K562 (cell line): ENCODE measurements around the gene MROH8. TPM values are rescaled to one million over a fixed set of nuclear protein-coding genes. Genes with fewer than 3 reads are reported as not detected.

Experiments
- ATAC-seq: fragments of 200-7000 bp; cut with Tn5 transposase; 3 replicates; pipeline ENCODE4 v1.9.1; 2020; ENCODE audit warnings: moderate library complexity
- BruUV-seq: library from RNA; stranded (reverse); fragments of 400-500 nt; replicated peaks from 2 replicates; lab custom pipeline; 2021; lab: Mats Ljungman, UMichigan
- CTCF ChIA-PET: fragments of 300-600 bp; formaldehyde crosslinking; extraction: SDS; loops from one replicate; lab custom pipeline; 2021; ENCODE audit warnings: low intra/inter-chr PET ratio; lab: Yijun Ruan, JAX
- POLR2A ChIA-PET: fragments of 300-600, 350-650 bp; sonication (Branson Sonifier 250); formaldehyde crosslinking; extraction: SDS; loops from one replicate; lab custom pipeline; 2021; ENCODE audit warnings: antibody characterized with exemption, inconsistent platforms; lab: Yijun Ruan, JAX
- DNase-seq, 4 experiments: peaks; one replicate each; pipeline versions ENCODE4 v3.0.0 to v3.0.0-alpha.2; 2011 to 2018; ENCODE audit warnings: low spot score in 3 of 4, mixed read lengths in 3 of 4; ENCODE audit errors: extremely low read depth in 1 of 4
- FAIRE-seq: peaks from 2 replicates; lab custom pipeline; 2011; peaks lifted over from hg19 to GRCh38; lab: Jason Lieb, UNC
- H2AFZ ChIP-seq: 2 replicates; pipeline ENCODE4 v1.6.0; 2011; ENCODE audit warnings: low read depth, low read length, control low read depth, inconsistent platforms
- H3K27ac ChIP-seq: fragments of 200-600 bp; 3 replicates; pipeline ENCODE4 v1.8.0; 2011; ENCODE audit warnings: low read depth, mild to moderate bottlenecking, control low read depth, inconsistent platforms, low read length, moderate library complexity, mixed read lengths; ENCODE audit errors: extremely low read depth
- H3K27me3 ChIP-seq, 2 experiments: fragments of 300-600 bp in 1 of 2; 2 replicates in 1 of 2; 3 replicates in 1 of 2; pipeline versions ENCODE4 v1.6.0 to v1.8.0; 2011; ENCODE audit warnings: inconsistent platforms in 2 of 2, low read length in 2 of 2, mild to moderate bottlenecking in 1 of 2, mixed read lengths in 1 of 2, moderate library complexity in 1 of 2; ENCODE audit not compliant: control insufficient read depth in 2 of 2, insufficient read depth in 2 of 2
- H3K36me3 ChIP-seq: fragments of 300-600 bp; 3 replicates; pipeline ENCODE4 v1.8.0; 2011; ENCODE audit warnings: mild to moderate bottlenecking, low read length, inconsistent platforms; ENCODE audit not compliant: control insufficient read depth, insufficient read depth
- H3K4me1 ChIP-seq, 2 experiments: fragments of 200-600 bp in 1 of 2; replicated peaks in 1 of 2; 2 replicates in 1 of 2; 3 replicates in 1 of 2; pipeline versions ENCODE4 v1.5.1 to v1.8.0; 2011; ENCODE audit warnings: inconsistent platforms in 2 of 2, low read length in 2 of 2, mild to moderate bottlenecking in 1 of 2, mixed read lengths in 1 of 2, moderate library complexity in 1 of 2; ENCODE audit not compliant: control insufficient read depth in 2 of 2, insufficient read depth in 2 of 2
- H3K4me2 ChIP-seq: 2 replicates; pipeline ENCODE4 v1.6.1; 2011; ENCODE audit warnings: low read length, control low read depth, inconsistent platforms, mixed read lengths; ENCODE audit not compliant: insufficient read depth
- H3K4me3 ChIP-seq: fragments of 200-600 bp; sonication (generic), shearing (Covaris generic); 2 replicates; pipeline ENCODE4 v1.5.1; 2016; ENCODE audit warnings: control low read depth, inconsistent platforms
- H3K79me2 ChIP-seq: fragments of 200-600 bp; 3 replicates; pipeline ENCODE4 v1.8.0; 2011; ENCODE audit warnings: low read length, inconsistent platforms; ENCODE audit not compliant: control insufficient read depth, insufficient read depth
- H3K9ac ChIP-seq, 2 experiments: 2 replicates each; pipeline versions ENCODE4 v1.6.0 to v1.6.1; 2011; ENCODE audit warnings: low read depth in 2 of 2, low read length in 2 of 2, control low read depth in 1 of 2, inconsistent platforms in 1 of 2, mild to moderate bottlenecking in 1 of 2, mixed read lengths in 1 of 2; ENCODE audit not compliant: insufficient read depth in 1 of 2
- H3K9me1 ChIP-seq: one replicate; pipeline ENCODE4 v1.6.0; 2011; ENCODE audit warnings: inconsistent platforms, mild to moderate bottlenecking, low read length, moderate library complexity; ENCODE audit not compliant: control insufficient read depth, insufficient read depth
- H3K9me3 ChIP-seq: replicated peaks from 2 replicates; pipeline ENCODE4 v1.5.1; 2011; ENCODE audit warnings: low read depth, low read length, inconsistent platforms; ENCODE audit not compliant: control insufficient read depth, insufficient read depth
- H4K20me1 ChIP-seq: replicated peaks from 2 replicates; pipeline ENCODE4 v1.6.1; 2011; ENCODE audit warnings: low read length, inconsistent platforms, mixed read lengths; ENCODE audit not compliant: control insufficient read depth, insufficient read depth
- ARNT ChIP-seq, 2 experiments: fragments of 450-650 bp; IDR thresholded peaks; 2 replicates each; pipeline ENCODE4 v1.6.1; 2016; ENCODE audit warnings: mild to moderate bottlenecking in 1 of 2
- C11orf30 ChIP-seq: fragments of 450-650 bp; IDR thresholded peaks from 2 replicates; pipeline ENCODE4 v1.6.1; 2016; ENCODE audit warnings: low read depth, mild to moderate bottlenecking
- DPF2 ChIP-seq: fragments of 450-650 bp; IDR thresholded peaks from 2 replicates; pipeline ENCODE4 v1.6.1; 2016
- EGR1 ChIP-seq: fragments of 450-650 bp; conservative IDR thresholded peaks from 2 replicates; pipeline ENCODE4 v1.6.1; 2017; ENCODE audit warnings: mild to moderate bottlenecking
- JUND ChIP-seq, 2 experiments: IDR thresholded peaks; 2 replicates in 1 of 2; 3 replicates in 1 of 2; pipeline ENCODE4 v1.6.1; 2011; ENCODE audit warnings: borderline replicate concordance in 2 of 2, low read depth in 2 of 2, low read length in 2 of 2, improper control_type of control experiment in 1 of 2, missing biosample characterization in 1 of 2, missing genetic modification characterization in 1 of 2, missing genetic modification reagents in 1 of 2
- LEF1 ChIP-seq: fragments of 450-650 bp; IDR thresholded peaks from 2 replicates; pipeline ENCODE4 v1.6.1; 2016; ENCODE audit warnings: mild to moderate bottlenecking
- NCOR1 ChIP-seq: fragments of 450-650 bp; IDR thresholded peaks from 2 replicates; pipeline ENCODE4 v1.6.1; 2016; ENCODE audit warnings: mild to moderate bottlenecking, moderate library complexity
- NFE2 ChIP-seq: IDR thresholded peaks from 2 replicates; pipeline ENCODE4 v1.6.1; 2014; ENCODE audit warnings: antibody characterized with exemption, low read depth
- RNF2 ChIP-seq: sonication (generic); IDR thresholded peaks from 2 replicates; pipeline ENCODE4 v1.6.1; 2016
- ZBTB7A ChIP-seq: IDR thresholded peaks from 2 replicates; pipeline ENCODE4 v1.6.1; 2011; ENCODE audit warnings: low read depth, mild to moderate bottlenecking, low read length, moderate library complexity, borderline replicate concordance; ENCODE audit not compliant: control insufficient read depth
- ZNF583 ChIP-seq: fragments of 250-450 bp; sonication (Bioruptor Pico); IDR thresholded peaks from 2 replicates; pipeline ENCODE4 v1.4.0; 2020
- WGBS: fragments of 100-300 bp; shearing (Covaris generic); methylation state at CpG from one replicate; pipeline ENCODE4 v1.1.6; 2016; ENCODE audit warnings: low coverage, mixed read lengths; ENCODE audit not compliant: insufficient coverage; ENCODE audit errors: missing lambda C conversion rate; 5-methylcytosine and 5-hydroxymethylcytosine counted together
- in situ Hi-C: fragments of 300-500 bp; cut with MboI; formaldehyde crosslinking; loops from 4 replicates; pipeline ENCODE4 v1.15.0; 2018; ENCODE audit warnings: inconsistent platforms, mixed read lengths
- intact Hi-C: fragments of 100-400 bp; cut with micrococcal nuclease; formaldehyde crosslinking; loops from 2 replicates; pipeline ENCODE4 v1.14.2; 2022
- polyA plus RNA-seq, 8 experiments: library from polyadenylated mRNA; depleted of rRNA in 4 of 8; stranded (reverse) in 5 of 8; unstranded in 3 of 8; fragments of >200 nt; fragmentation: Nextera tagmentation in 2 of 8; fragmentation: Illumina TruSeq in 1 of 8; extraction: Ambion mirVana in 2 of 8; extraction: Trizol in 1 of 8; gene quantifications; 2 replicates each; pipeline versions ENCODE4 v1.2.1 to v1.2.3, GENCODE V29; 2011 to 2014; ENCODE audit warnings: inconsistent platforms in 1 of 8, missing spikeins in 1 of 8
- total RNA-seq, 7 experiments: library from RNA; depleted of rRNA in 6 of 7; stranded (reverse); fragments of >200 nt in 6 of 7; fragmentation: Illumina TruSeq in 2 of 7; extraction: Trizol in 2 of 7; gene quantifications; 2 replicates each; pipeline versions ENCODE4 v1.2.1 to v1.2.3, GENCODE V29; 2011 to 2021; ENCODE audit warnings: low replicate concordance in 1 of 7
- TF ChIP-seq, protein P1 (sequence below): sonication (generic); formaldehyde crosslinking; IDR thresholded peaks from 2 replicates; pipeline ENCODE4 v1.8.0; 2022; ENCODE audit warnings: missing genetic modification reagents, mild to moderate bottlenecking, borderline replicate concordance
- TF ChIP-seq, protein P2 (sequence below): fragments of 450-650 bp; IDR thresholded peaks from 2 replicates; pipeline ENCODE4 v1.6.1; 2016
- TF ChIP-seq, protein P3 (sequence below): fragments of 450-650 bp; formaldehyde crosslinking; IDR thresholded peaks from 2 replicates; pipeline ENCODE4 v1.4.0; 2020; ENCODE audit warnings: mild to moderate bottlenecking, moderate library complexity
- TF ChIP-seq, protein P4 (sequence below), 2 experiments: fragments of 450-650 bp in 1 of 2; sonication (generic) in 1 of 2; formaldehyde crosslinking in 1 of 2; IDR thresholded peaks in 1 of 2; conservative IDR thresholded peaks in 1 of 2; 2 replicates each; pipeline versions ENCODE4 v1.6.1 to v1.8.1; 2016 to 2023; ENCODE audit warnings: mild to moderate bottlenecking in 2 of 2, moderate library complexity in 2 of 2, inconsistent platforms in 1 of 2, missing genetic modification reagents in 1 of 2

The MROH8 gene
- total and polyA plus RNA-seq, 9 of the 15 experiments (the other 6 are each of a cell fraction or from before 2014, with no cell fraction given): 0.21 to 1.5 (median 0.78) TPM

- Histone ChIP-seq H3K9ac (peak overlapping the region in 1 of 2 experiments; percentile 23; a peak in 1 of 4 replicates), H3K9me1 (no peaks in the 10 kb centered on the region), H2AFZ (peak overlapping the region; percentile 47; the same call in 1 of the 2 replicates), H4K20me1 (no peaks in the 10 kb centered on the region), H3K79me2 (no peaks in the 10 kb centered on the region), H3K27ac (peak overlapping the region; percentile 37; the same call in 1 of the 3 replicates), H3K4me1 (peaks cover 26 to 42% of the 10 kb centered on the region in 2 experiments; a peak in 4 of 5 replicates), H3K27me3 (no peaks in the 10 kb centered on the region), H3K9me3 (no peaks in the 10 kb centered on the region), H3K4me3 (no peak overlapping the region), H3K4me2 (peak overlapping the region; percentile 49), H3K36me3 (no peaks in the 10 kb centered on the region)
- DNase-seq (peak; percentile 38 to 48 (median 44)), ATAC-seq (peak; percentile 44), FAIRE-seq (no peak)
- ChIA-PET POLR2A (interaction anchor here (0.6 to 3.1 kb wide), 2 partner anchors 16 to 337 kb away, joined by 3 to 13 read pairs; partner anchors contain the start of genes MROH8 and RPN2), CTCF (no interaction called here)
- in situ Hi-C loops: no loop called here
- 6% methylated on average over 6 of the region's 6 CpGs for WGBS
- intact Hi-C loops: no loop called here
- TF ChIP-seq ZNF583 (CRISPR knock-in tag): no peak
- TF ChIP-seq C11orf30: 0 out of 2 replicates have a peak, but pooled peaks have one; percentile 9
- no peak for TF ChIP-seq RNF2
- TF ChIP-seq DPF2: 0 out of 2 replicates have a peak, but pooled peaks have one; percentile 10
- peak; percentile 7; the same call in 1 of the 2 replicates for TF ChIP-seq LEF1
- TF ChIP-seq, protein P1, sequence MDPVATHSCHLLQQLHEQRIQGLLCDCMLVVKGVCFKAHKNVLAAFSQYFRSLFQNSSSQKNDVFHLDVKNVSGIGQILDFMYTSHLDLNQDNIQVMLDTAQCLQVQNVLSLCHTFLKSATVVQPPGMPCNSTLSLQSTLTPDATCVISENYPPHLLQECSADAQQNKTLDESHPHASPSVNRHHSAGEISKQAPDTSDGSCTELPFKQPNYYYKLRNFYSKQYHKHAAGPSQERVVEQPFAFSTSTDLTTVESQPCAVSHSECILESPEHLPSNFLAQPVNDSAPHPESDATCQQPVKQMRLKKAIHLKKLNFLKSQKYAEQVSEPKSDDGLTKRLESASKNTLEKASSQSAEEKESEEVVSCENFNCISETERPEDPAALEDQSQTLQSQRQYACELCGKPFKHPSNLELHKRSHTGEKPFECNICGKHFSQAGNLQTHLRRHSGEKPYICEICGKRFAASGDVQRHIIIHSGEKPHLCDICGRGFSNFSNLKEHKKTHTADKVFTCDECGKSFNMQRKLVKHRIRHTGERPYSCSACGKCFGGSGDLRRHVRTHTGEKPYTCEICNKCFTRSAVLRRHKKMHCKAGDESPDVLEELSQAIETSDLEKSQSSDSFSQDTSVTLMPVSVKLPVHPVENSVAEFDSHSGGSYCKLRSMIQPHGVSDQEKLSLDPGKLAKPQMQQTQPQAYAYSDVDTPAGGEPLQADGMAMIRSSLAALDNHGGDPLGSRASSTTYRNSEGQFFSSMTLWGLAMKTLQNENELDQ (CRISPR knock-in tag): no peak
- 0 out of 4 replicates have a peak, but pooled peaks of 1 of the 2 experiments have one; percentile 38 for TF ChIP-seq ARNT (IDR thresholded peaks at IDR 0.05)
- TF ChIP-seq JUND (IDR thresholded peaks at IDR 0.05; ENCODE audit: borderline replicate concordance, low read depth, low read length): 0 out of 2 replicates have a peak, but pooled peaks have one; percentile 22
- no peak for TF ChIP-seq JUND (tag; IDR thresholded peaks at IDR 0.05; ENCODE audit: borderline replicate concordance, low read depth, low read length)
- TF ChIP-seq ZBTB7A: peak; percentile 40; the same call in 1 of the 2 replicates
- TF ChIP-seq, protein P2, sequence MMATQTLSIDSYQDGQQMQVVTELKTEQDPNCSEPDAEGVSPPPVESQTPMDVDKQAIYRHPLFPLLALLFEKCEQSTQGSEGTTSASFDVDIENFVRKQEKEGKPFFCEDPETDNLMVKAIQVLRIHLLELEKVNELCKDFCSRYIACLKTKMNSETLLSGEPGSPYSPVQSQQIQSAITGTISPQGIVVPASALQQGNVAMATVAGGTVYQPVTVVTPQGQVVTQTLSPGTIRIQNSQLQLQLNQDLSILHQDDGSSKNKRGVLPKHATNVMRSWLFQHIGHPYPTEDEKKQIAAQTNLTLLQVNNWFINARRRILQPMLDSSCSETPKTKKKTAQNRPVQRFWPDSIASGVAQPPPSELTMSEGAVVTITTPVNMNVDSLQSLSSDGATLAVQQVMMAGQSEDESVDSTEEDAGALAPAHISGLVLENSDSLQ: peak; percentile 54
- TF ChIP-seq, protein P3, sequence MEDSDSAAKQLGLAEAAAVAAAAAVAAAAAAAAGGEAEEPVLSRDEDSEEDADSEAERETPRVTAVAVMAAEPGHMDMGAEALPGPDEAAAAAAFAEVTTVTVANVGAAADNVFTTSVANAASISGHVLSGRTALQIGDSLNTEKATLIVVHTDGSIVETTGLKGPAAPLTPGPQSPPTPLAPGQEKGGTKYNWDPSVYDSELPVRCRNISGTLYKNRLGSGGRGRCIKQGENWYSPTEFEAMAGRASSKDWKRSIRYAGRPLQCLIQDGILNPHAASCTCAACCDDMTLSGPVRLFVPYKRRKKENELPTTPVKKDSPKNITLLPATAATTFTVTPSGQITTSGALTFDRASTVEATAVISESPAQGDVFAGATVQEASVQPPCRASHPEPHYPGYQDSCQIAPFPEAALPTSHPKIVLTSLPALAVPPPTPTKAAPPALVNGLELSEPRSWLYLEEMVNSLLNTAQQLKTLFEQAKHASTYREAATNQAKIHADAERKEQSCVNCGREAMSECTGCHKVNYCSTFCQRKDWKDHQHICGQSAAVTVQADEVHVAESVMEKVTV: no peak
- TF ChIP-seq NFE2: 0 out of 2 replicates have a peak, but pooled peaks have one; percentile 30
- TF ChIP-seq EGR1: no peak
- TF ChIP-seq, protein P4, sequence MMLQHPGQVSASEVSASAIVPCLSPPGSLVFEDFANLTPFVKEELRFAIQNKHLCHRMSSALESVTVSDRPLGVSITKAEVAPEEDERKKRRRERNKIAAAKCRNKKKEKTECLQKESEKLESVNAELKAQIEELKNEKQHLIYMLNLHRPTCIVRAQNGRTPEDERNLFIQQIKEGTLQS (IDR thresholded peaks at IDR 0.05): peak; percentile 53
- TF ChIP-seq, protein P4 (CRISPR knock-in tag; conservative IDR thresholded peaks at IDR 0.05): no peak
- TF ChIP-seq NCOR1: no peak
- no TSS peak for BruUV-seq
Measured at GRCh38 chr20:37162646-37163045, 16.7 kb downstream of the MROH8 start.
